NCI-H1694 treated with DMSO at 0.1 percent for 48 hours (cell line): ENCODE data around the gene ARAP3.

Experiments
- DNase-seq: peaks from one replicate; lab custom pipeline; 2025; lab: John Stamatoyannopoulos, UW

ARAP3 gene

DNA sequence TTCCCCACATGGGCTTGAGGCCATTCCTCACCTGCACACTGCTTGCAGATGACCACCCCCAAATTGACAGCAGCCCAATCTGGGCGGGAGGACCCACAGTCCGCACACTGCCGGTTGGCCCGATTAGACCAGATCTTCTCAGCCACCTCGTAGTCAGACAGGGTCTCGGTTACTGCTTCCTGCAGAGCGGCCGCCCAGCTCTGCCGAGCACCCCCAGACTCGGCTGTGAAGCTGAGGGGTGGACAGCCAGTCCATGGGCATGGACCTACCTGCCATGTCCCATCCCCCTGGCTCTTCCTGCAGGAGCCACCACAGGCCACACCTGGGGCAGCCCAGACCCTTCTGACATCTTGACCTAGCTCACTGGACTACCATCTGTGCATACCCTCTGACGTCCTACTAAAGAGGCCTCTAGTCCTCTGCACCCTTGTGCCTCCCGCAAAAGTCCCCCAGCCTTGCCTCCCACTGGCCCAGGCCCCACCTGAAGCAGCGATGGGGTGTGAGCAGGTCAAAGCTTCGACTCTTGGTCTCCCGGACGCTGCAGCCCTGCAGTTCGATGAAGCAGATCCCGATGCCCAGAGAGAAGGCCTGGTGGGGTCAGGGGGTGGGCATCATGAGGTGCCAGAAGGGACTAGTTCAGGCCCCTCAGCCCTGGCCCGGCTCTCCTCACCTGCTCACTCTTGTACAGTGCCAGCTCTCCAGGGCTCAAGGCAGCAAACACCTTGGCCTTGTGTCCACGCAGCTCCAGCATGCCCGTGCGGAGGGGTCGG, 9.8 kb downstream of the ARAP3 start:
- no peak for DNase-seq

DNA sequence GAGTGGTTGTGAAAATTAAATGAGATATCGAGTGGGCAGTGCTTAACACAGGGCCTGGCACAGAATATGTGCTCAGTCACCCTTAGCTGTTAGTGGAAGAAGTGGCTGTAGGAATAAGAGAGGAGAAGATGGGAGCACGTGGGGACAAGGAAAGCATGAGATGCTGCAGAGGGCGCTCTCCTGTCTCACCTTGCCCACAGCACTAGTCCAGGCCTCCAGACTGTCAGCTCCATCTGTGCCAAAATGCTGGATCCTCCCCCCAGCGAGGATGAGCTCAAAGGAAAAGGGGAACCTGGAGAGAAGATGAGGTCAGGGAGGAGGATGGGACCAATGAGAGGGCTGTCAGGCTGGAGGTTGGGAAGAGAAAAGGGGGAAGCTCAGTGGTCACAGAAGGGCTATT, 12.5 kb downstream of the ARAP3 start:
- no peak for DNase-seq

DNA sequence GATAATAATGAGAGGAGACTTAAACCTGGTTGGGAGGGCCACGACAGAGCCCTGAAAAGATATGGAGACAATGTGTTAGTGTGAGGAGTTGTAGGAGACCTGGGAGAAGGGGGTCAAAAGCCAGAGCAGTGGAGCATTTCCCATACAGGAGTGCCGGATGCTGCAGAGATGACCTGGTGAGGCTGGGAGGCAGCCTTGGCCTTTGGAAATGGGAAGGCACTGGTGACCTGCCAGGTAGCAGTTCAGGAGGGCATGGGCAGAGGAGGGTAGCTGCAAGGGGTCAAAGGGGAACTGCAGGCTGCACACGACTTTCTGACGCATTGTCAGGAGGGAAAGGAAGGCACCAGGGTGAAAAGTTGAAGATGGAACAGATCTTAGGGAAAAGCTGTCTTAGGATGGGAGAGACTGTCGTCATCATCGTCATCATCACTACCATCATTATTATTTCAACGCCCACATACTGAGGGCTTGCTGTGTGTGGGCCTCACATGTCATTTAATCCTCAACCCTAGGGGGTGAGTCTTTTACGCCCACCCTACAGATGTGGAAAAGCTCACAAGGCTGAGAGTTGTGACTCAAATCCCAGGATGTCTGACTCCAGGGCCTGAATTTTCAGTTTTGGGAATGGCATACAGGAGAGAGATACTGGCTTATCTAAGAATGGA, 13.3 kb downstream of the ARAP3 start:
- DNase-seq, result no peak

DNA sequence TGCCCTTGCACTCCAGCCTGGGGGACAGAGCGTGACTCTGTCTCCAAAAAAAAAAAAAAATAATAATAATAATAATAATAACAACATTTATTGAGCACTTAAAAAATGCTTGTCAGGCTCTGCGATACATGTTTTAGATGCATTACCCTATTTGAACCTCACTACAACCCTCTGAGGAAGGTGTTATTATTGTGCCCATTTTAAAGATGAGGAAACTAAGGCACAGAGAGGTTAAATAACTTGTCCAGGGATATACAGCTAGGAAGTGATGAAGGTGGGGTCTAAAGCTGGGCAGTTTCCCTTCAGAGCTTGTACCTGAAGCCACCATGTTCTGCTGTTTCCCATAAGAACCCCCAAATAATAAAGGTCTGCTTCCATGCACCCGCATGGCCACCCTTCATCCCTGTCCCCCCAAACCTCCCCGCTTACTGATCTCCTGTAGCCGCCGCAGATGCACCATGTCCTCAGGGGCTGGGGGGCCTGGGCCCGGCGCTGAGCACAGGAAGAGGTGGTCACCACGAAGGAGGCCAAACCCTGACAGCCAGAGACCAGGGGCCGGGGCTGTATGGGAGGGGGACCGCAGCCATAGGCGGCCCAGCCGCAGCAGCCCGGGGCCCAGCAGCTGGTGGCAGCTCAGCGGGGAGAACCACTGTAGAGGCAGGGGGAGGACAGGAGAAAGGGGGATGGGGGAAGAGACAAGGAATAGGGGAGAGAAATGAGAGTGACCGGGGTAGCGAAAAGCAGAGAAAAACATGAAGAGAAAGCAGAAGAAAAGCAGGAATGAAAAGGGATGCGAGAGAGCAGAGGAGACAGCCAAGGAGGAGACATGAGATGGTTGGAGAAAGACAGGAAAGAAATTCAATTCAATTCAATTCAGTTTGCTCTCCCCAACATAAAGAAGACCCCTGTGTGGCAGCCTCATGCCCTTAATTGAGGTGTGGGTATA, 15.8 kb downstream of the ARAP3 start:
- DNase-seq, result no peak

DNA sequence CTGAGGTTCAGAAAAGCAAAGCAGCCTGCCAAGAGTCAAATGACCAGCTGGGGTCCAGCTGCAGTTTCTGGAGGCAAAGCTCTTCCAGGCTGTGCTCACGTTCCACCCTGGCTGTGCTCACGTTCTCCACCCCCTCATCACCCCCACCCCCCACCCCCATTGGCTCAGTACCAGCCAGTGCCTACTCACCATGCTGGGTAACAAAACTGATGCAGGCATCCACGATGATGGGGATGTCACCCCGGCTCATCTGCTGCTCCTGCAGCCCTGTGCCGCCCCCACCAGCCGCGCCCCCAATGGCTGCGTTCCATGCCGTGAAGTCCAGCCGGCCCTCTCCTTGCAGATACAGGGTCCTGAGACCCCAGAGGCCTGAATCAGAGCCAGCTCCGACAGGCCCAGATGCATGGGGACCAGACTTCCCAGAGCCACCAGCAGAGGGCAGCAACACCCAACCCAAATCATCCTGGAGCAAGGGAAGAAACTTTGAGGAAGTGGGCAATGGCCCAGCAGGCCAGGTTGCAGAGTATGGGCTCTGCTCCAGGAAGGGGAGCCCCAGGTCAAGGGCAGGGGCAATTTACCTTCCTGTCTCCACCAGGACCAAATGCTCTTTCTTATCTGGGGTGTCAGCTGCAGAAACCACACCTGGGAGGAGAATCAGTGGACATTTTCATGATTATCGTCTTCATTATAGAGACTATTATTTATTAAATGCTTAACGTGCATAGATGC, 17.1 kb downstream of the ARAP3 start:
- peak; percentile 16 for DNase-seq

DNA sequence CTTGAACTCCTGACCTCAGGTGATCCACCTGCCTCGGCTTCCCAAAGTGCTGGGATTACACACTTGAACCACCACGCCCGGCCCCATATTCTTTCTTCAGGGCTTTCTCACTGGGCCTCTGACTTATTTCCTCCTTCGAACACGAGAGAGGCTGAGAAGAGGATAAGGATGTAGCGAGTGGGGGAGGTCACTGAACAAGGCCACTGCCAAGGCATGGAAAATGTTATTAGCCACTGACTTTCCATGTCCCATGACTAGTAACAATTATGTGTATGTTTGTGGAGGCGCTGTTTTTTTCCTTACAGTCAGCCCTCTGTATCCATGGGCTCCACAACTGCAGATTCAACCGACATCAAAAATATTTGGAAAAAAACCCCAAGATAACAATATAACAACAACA, 18.5 kb downstream of the ARAP3 start:
- DNase-seq, result no peak

DNA sequence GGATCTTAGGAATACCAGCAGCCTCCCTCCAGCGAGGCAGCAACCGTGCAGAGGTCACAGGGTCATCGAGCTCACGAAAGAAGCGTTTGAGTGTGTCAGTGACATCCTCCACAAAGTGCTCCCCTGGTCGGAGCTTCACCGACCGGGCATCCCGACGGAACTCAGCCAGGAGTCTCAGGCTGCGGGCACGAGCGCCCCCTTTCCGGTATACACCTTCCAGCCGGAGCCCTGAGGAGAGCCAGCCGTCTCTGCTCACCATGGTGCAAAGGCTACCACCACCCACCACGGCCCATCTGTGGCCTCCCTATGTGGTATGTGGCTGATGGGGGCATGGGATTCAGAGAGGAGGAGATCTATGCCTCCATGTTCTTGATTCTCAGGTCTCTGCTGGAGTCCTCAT, 20.0 kb downstream of the ARAP3 start:
- DNase-seq, result no peak

DNA sequence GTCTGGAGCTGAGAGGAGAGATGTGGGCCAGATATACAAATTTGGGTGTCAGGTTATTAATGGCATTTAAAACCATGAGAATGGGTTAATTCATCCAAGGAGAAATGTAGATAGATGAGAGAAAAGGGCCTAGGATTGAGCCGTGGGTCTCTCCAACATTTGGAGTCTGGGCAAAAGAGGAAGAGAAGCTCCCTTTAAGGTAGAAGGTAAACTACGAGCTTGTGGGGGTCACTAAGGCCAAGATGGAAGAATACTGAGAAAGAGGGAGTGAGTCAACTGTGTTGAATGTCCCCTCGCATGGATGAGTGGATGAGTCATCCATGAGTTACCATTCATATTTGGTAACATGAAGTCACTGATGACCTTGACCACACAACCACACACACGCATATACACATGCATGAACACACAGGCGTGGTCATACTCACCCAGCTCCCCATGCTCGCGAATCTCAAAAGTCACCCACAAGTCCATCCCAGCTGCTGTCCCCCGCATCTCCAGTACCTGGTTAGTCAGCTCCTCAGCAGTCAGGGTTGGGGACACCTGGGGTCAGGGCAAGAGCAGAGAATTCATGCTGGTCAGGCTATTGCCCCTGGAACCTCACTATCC, 24.0 kb downstream of the ARAP3 start:
- no peak for DNase-seq

DNA sequence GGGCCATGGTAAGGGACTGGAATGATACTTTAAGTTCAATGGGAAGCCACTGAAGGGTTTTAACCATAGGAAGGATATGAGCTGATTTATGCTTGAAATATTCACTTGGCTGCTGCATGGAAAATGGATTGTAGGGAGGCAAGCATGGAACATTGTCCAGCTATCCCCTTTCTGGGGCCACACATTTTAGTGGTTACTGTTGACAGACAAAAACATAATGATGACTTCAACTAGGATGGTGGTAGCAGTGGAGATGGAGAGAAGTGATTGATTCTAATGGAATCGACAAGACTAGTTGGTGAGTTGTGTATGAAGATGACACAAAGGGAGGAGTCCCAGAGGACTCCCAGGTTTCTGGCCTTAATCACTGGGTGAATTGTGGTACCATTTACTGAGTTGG, 24.6 kb downstream of the ARAP3 start:
- DNase-seq, result no peak

DNA sequence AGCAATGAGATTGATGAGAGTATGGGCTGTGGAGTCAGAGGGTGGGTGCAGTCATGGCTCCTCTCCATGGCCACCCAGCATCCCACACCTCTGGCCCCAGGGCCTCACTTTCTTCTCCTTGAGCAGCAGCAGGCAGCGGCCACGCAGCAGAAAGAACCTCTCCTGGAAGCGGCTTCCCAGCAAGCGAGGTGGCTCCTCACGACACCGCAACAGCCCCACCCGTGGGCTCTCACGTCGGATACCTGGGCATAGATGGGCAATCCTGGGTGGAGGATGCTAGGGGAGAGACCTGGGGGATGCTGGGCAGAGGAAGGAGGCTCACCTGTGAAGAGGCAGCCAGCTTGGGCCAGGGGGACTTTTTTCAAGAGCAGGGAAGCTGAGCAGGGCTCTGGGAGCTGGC, 25.6 kb downstream of the ARAP3 start:
- DNase-seq, result no peak

DNA sequence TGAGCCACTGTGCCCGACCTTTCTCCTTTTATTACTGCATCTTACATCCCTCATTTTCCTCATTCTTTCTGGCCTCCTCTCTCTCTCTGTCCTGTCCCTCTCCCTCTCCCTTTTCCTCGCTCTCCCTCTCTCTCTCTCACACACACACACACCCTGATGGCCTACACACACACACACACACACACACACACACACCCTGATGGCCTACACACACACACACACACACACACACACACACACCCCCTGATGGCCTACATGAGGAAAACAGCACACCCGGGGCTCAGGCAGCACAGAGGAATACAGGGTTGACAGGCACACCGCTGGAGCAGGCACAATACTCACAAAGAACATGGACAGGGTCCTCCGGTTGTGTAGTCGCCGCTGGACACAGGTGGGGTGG, 27.0 kb downstream of the ARAP3 start:
- DNase-seq, result no peak

DNA sequence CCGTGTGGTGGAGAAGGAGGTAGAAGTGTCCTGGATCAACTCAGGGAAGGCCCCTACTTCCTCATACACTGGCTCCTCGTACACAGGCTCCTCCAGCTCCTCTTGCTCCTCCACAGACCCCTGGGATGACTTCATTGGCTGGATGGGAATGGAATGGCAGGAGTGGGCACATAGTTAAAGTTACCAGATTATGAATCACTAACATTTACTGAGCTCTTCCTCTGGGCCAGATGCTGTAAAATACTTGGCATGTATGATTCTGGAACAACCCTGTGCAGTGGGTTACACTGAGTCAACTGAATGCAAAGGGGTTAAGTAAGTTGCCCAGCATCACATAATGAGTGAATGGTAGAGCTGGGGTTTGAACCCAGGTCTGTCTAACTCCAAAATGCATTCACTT, 27.7 kb downstream of the ARAP3 start:
- DNase-seq, result no peak

DNA sequence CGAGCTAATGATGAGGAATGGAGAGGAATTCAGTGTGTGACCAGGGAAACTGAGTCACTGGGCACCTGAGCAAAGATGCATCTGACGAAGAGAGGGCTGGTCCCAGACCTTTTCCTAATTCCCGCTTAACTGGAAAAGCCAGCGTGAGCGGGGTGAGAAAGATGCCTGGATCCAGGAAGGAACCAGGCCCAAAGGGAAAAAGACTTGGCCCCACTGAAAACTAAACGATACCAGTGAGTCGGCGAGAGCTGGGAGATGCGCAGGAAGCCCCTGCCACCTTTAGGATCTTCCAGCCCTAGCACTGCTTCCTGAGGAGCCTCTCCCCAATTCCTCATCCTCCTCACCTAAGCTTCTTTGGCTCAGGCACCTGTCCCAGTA, 30.3 kb downstream of the ARAP3 start:
- DNase-seq, result no peak

DNA sequence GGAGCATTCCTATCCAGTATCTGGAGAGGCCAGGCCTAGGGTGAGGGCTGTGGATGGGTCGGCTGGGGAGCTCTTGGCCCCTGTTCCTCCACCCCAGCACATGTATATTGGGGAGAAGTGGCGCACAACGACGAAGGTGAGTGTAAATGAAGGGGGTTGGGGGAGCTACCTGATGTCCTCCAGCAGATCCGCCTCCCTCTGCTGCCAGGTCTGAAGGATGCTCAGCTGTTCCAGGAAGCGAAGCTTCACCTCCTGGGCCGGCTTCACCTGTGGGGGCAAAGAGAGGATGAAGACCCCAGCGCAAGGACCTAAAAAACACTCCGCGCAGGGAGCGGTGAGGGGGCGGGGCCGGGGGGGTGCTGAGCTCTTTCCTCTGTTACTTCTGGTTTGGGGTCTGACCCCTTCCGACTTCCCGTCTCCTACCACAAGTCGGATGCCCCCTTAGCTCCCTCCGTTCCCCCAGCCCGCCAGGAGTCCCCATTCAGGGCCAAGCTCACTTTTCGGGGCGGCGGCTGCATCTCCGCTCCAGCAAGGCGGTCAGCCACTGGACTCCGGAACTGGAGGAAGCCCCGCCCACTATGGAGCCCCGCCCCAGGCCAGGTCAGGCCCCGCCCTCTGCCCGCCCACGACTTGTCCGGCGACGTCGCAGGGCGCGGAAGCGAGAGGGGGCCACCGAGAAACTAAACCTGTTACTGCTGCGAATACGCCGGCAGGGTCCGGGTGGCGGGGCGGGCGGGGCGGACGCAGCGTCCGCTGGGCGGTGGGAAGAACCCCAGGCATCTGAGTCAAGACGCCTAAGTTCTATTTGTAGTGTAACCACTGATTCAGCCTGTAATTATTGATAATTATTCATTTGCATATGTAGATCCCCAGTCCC, 30.9 kb downstream of the ARAP3 start, which contains the start of gene FCHSD1:
TSS of gene FCHSD1 (minus strand) at position 568 of the 877 bp plus-strand sequence. CDS start at position 518, 50 bp downstream.
- no peak for DNase-seq

DNA sequence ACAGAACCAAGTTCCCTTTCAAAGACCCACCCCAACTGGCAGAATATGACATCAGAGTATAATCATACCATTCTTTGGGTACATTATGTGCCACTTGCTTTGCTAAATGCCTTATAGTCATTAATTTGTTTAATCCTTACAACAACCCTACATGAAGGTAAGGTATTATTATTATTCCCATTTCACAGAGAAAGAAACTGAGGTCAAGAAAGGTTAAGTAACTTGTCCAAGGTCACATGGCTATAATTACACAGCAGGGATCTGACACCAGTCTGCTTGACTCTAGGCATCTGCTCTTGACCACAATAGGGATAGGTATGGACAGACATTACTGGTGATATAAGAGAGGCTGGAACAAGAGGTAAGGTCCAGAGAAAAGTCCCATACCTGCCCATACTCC, 32.1 kb downstream of the ARAP3 start:
- no peak for DNase-seq

DNA sequence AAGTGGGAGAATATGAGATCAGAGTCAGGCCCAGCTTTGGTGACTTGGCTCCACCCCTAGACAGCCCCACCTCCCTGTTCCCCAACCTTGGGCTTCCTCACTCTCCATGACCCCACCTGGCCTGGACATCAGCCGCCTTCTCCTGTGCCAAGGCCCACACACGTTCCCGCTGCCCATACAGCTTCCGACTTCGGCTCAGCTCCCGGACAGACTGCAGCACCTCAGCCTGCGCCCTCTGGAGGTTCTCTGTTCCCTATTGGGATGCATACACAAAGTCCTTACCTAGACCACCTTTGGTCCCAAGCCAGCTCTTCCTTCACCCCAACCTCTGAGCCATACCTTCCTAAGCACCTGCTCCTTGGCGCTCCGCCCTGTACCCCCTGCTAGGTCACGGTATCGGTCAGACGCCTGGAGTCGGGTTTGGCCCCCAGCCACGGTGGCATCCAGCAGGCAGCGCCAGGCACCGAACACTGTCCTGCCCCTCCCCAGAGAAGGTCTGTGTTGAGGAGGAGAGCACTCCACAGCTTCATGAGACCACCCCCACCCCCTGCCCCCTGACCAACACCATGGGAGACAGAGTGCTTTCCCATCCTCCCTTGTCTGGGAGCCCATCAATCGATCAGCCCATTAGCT, 32.9 kb downstream of the ARAP3 start:
- DNase-seq, result no peak

DNA sequence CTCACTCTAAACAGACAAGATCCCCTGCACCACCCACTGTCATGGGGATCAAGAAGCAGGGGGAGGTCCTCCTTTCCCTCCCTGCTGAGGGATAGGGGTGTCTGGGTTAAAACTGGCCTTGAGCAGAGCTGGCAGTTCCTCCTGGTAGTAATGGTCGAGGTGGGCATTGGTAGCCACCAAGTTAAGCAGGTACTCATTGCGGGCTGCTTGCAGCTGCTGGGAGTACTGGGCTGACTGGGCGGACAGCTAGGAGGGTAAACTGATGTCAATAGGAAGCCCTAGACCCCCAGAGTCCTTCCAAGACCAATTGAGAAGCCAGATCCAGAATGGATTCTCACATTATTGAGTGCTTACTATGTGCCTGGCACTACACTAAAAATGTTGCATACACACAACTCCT, 34.2 kb downstream of the ARAP3 start:
- DNase-seq, result no peak

DNA sequence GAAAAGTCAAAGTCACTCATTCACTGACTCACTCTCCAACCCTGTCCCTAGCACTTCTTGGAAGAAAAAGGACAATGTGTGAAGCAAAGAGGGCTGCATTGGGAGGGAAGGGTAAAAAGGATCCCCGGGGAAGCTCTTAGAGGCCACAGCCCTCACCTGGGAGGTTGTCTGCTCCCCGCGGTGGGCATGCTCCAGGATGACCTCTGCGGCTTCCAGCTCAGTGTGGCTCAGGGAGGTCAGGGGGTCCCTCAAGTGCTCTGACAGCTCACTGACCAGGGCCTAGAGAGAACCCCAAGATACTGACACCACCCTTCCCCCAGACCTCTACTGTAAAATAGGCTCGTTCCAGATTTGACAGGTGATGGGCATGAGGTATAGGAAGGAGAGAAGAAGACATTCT, 34.8 kb downstream of the ARAP3 start:
- no peak for DNase-seq

DNA sequence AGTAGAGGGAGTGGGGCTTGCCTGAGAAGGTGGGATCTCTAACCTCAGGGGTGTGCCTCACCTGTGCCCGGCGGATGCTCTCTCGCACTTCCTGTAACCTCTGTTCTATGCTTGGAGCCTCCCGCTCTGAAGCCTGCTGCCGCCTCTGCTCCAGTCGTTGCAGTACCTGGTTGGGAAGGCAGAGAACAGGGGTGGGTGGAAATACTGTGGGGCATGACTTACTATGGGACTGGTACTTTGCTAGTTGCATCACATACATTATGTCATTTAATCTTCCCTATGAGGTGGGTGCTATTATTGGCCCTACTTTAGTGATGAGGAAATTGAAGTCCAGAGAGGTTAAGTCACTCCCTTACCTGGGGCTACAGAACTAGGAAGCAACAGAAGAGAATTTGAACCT, 36.0 kb downstream of the ARAP3 start:
- DNase-seq, result no peak

DNA sequence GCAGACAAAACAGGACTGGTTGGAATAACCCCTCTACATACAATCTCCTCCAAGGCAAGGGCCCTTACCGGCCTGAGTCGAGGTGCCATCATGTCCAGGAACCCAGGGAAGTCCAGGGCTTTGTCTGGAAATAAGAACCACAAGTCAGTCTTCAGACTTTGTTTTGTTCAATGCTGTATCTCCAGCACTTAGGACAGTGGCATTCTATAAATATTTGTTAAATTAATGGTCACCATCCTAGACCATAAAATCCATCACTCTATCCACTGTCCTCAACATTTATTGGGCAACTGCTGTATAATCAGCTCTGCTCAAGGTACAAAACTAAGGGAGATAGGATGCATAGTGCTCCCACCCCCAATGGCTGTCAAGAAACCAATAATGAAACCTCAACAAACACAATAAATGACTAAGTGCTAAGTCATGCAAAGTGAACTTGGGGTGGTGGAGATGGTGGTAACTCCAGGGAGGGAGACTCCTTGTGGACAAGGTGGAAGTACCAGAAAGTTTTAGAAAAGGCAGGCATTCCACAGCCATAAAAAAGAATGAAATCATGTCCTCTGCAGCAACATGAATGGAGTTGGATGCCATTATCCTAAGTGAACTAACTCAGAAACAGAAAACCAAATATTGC, 40.3 kb downstream of the ARAP3 start:
- DNase-seq, result no peak
